DOHH2 (cell line): Measurements from ENCODE around the gene HOXC4.

Experiments used
- H3F3A ChIP-seq: fragments of 200-600 bp; sonication (generic), shearing (Covaris generic); 2 replicates; pipeline ENCODE4 v1.6.0; 2016; ENCODE audit warnings: antibody characterized with exemption, mild to moderate bottlenecking; ENCODE audit not compliant: control insufficient read depth, insufficient read depth
- H3K27ac ChIP-seq: fragments of 200-600 bp; sonication (generic); 2 replicates; pipeline ENCODE4 v1.5.1; 2014; ENCODE audit warnings: low read depth, mild to moderate bottlenecking, low read length, moderate library complexity
- H3K27me3 ChIP-seq: fragments of 200-600 bp; sonication (generic); 2 replicates; pipeline ENCODE4 v1.6.1; 2014; ENCODE audit warnings: mild to moderate bottlenecking, low read length, mixed read lengths; ENCODE audit not compliant: control insufficient read depth
- H3K36me3 ChIP-seq: fragments of 200-600 bp; sonication (generic); 2 replicates; pipeline ENCODE4 v1.6.1; 2014; ENCODE audit warnings: mild to moderate bottlenecking, low read length, moderate library complexity, mixed read lengths; ENCODE audit not compliant: control insufficient read depth
- H3K4me1 ChIP-seq: fragments of 200-600 bp; sonication (generic); 2 replicates; pipeline ENCODE4 v1.6.1; 2014; ENCODE audit warnings: mild to moderate bottlenecking, low read length, mixed read lengths; ENCODE audit not compliant: control insufficient read depth
- H3K4me2 ChIP-seq: fragments of 200-600 bp; sonication (generic); 2 replicates; pipeline ENCODE4 v1.6.0; 2014; ENCODE audit warnings: mild to moderate bottlenecking, low read length, moderate library complexity
- H3K4me3 ChIP-seq: fragments of 200-600 bp; sonication (generic); 2 replicates; pipeline ENCODE4 v1.5.1; 2014; ENCODE audit warnings: mild to moderate bottlenecking, low read length, mixed read lengths
- H3K79me2 ChIP-seq: fragments of 200-600 bp; sonication (generic); 2 replicates; pipeline ENCODE4 v1.6.1; 2014; ENCODE audit warnings: mild to moderate bottlenecking, low read length, mixed read lengths; ENCODE audit not compliant: control insufficient read depth
- H3K9me2 ChIP-seq: fragments of 200-600 bp; sonication (generic); replicated peaks from 2 replicates; pipeline ENCODE4 v1.6.1; 2014; ENCODE audit warnings: mild to moderate bottlenecking, low read length, mixed read lengths; ENCODE audit not compliant: control insufficient read depth
- H3K9me3 ChIP-seq: fragments of 200-600 bp; sonication (generic); 2 replicates; pipeline ENCODE4 v1.6.1; 2014; ENCODE audit warnings: antibody characterized with exemption, low read length, mixed read lengths; ENCODE audit not compliant: control insufficient read depth, insufficient read depth
- H4K20me1 ChIP-seq: fragments of 200-600 bp; sonication (generic); 2 replicates; pipeline ENCODE4 v1.6.0; 2014; ENCODE audit warnings: low read depth, mild to moderate bottlenecking, antibody characterized with exemption, low read length, moderate library complexity; ENCODE audit not compliant: control insufficient read depth, insufficient read depth
- CTCF ChIP-seq: fragments of 200-600 bp; sonication (generic); IDR thresholded peaks from one replicate; pipeline ENCODE4 v1.5.1; 2014; ENCODE audit warnings: antibody characterized with exemption, mild to moderate bottlenecking, low read depth, low read length; ENCODE audit not compliant: poor library complexity, severe bottlenecking
- EZH2phosphoT487 ChIP-seq: fragments of 200-600 bp; sonication (generic); IDR thresholded peaks from 2 replicates; pipeline ENCODE4 v1.6.1; 2017; ENCODE audit warnings: borderline replicate concordance, mild to moderate bottlenecking, antibody characterized with exemption, low read length, moderate library complexity, mixed read lengths

The HOXC4 gene

GRCh38 chr12:54048406-54049093, 5.1 kb upstream of the HOXC4 start:
- no peaks in the 10 kb centered on the region for H3K9me2 ChIP-seq
- peaks cover 3% of the 10 kb centered on the region; the same call in 1 of the 2 replicates for H3K36me3 ChIP-seq
- H3K4me3 ChIP-seq: no peak overlapping the region
- no peak overlapping the region for H3K4me2 ChIP-seq
- H3K4me1 ChIP-seq: peaks cover 36% of the 10 kb centered on the region
- H3F3A ChIP-seq: peaks cover 8% of the 10 kb centered on the region; the same call in 1 of the 2 replicates
- H4K20me1 ChIP-seq: no peaks in the 10 kb centered on the region
- peaks cover 4% of the 10 kb centered on the region for H3K79me2 ChIP-seq
- H3K27me3 ChIP-seq: peaks cover 34% of the 10 kb centered on the region
- no peaks in the 10 kb centered on the region for H3K9me3 ChIP-seq
- TF ChIP-seq CTCF (no peak), EZH2phosphoT487 (no peak)
- H3K27ac ChIP-seq: no peak overlapping the region

- Histone ChIP-seq H3F3A (peaks cover 8% of the 10 kb centered on the region; the same call in 1 of the 2 replicates), H4K20me1 (no peaks in the 10 kb centered on the region), H3K4me1 (peaks cover 30% of the 10 kb centered on the region), H3K27me3 (peaks cover 34% of the 10 kb centered on the region), H3K4me3 (no peak overlapping the region), H3K79me2 (peaks cover 9% of the 10 kb centered on the region), H3K36me3 (peaks cover 3% of the 10 kb centered on the region; the same call in 1 of the 2 replicates), H3K9me3 (no peaks in the 10 kb centered on the region), H3K27ac (no peak overlapping the region), H3K9me2 (no peaks in the 10 kb centered on the region), H3K4me2 (no peak overlapping the region)
- no peak for TF ChIP-seq EZH2phosphoT487
- TF ChIP-seq CTCF: no peak
Measured at GRCh38 chr12:54049108-54049507, 4.5 kb upstream of the HOXC4 start.

- Histone ChIP-seq H3K4me2 (no peak overlapping the region), H3K9me2 (no peaks in the 10 kb centered on the region), H3K9me3 (no peaks in the 10 kb centered on the region), H3F3A (peaks cover 10% of the 10 kb centered on the region), H3K4me3 (no peak overlapping the region), H3K79me2 (peaks cover 21% of the 10 kb centered on the region), H3K27me3 (peaks cover 34% of the 10 kb centered on the region), H4K20me1 (no peaks in the 10 kb centered on the region), H3K36me3 (peaks cover 5% of the 10 kb centered on the region; the same call in 1 of the 2 replicates), H3K4me1 (peaks cover 30% of the 10 kb centered on the region), H3K27ac (no peak overlapping the region)
- no peak for TF ChIP-seq CTCF
- no peak for TF ChIP-seq EZH2phosphoT487
Measured at GRCh38 chr12:54050482-54050810, 3.2 kb upstream of the HOXC4 start.
